Measurements from ENCODE around the gene TNFRSF25. TPM values are rescaled to one million over a fixed set of nuclear protein-coding genes. Genes with fewer than 3 reads are reported as not detected.

TNFRSF25 gene
- polyA plus RNA-seq, 1 experiment: 3.3 TPM

DNA sequence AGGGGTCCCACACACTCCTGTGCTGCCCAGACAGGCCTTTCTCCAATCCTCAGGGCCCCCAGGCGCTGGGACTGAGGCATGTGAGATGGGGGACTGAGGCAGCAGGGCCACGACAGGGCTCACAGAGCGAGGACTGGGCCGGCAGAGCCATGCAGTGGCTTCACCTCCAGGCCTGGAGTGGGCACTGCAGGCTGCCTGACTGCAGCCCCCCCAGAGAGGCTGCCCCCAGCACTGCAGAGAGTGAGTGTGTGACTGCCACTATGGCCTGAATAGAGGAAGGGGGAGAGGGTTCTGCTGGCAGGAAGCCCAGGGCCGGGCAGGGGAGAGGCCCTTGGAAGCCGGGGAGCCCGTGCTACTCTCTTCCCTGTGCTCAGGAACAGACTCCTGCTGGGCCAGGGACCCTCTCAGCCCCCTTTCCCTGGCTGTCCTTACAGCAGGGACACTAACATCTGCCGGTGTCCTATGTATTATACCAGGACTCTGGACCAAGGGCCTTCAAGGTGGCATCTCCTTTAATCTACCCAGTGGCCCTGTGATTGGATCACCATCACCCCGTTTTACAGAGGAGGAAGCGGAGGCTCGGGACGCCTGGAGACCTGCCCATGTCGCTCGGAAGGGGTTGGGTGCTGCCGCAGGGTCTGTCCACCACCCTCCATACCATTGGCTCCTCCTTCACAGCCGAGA, 45.7 kb upstream of the TNFRSF25 start:
- POLR2A ChIA-PET: no interaction called here
- no peaks in the 10 kb centered on the region for H3K36me3 ChIP-seq (ENCODE audit: control insufficient read depth, insufficient read depth, low read length)

DNA sequence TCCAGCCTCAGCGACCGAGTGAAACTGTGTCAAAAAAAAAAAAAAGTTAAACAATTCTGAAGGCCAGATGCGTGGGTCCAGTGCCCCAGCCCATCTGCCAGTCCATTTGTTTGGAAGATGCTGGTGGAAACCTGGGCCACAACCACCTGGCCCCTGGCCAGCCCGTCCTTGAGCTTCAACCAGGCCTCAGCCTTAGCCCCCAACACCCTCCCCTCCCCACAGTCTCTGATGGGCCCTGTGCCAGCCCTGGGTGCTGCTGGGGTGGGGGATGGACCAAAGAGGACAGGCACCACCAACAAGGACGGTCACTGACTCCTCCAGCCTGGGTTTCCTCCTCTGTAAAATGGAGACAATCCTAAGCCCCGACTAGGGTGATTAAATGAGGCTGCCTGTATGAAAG, 45.1 kb upstream of the TNFRSF25 start:
- POLR2A ChIA-PET: no interaction called here
- TF ChIP-seq, protein P1, sequence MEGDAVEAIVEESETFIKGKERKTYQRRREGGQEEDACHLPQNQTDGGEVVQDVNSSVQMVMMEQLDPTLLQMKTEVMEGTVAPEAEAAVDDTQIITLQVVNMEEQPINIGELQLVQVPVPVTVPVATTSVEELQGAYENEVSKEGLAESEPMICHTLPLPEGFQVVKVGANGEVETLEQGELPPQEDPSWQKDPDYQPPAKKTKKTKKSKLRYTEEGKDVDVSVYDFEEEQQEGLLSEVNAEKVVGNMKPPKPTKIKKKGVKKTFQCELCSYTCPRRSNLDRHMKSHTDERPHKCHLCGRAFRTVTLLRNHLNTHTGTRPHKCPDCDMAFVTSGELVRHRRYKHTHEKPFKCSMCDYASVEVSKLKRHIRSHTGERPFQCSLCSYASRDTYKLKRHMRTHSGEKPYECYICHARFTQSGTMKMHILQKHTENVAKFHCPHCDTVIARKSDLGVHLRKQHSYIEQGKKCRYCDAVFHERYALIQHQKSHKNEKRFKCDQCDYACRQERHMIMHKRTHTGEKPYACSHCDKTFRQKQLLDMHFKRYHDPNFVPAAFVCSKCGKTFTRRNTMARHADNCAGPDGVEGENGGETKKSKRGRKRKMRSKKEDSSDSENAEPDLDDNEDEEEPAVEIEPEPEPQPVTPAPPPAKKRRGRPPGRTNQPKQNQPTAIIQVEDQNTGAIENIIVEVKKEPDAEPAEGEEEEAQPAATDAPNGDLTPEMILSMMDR (IDR thresholded peaks at IDR 0.05; ENCODE audit: insufficient read depth, low read depth, low read length): no peak
- CTCF ChIA-PET: no interaction called here
- no peak overlapping the region for H3K4me3 ChIP-seq (ENCODE audit: low read depth, low read length)
- no peaks in the 10 kb centered on the region for H3K27me3 ChIP-seq (ENCODE audit: control insufficient read depth, insufficient read depth, low read length)
- H3K36me3 ChIP-seq (ENCODE audit: control insufficient read depth, insufficient read depth, low read length): no peaks in the 10 kb centered on the region
- DNase-seq (ENCODE audit: low read depth): no peak

More for the DNA sequence above, 45.7 kb upstream of the TNFRSF25 start:
- Histone ChIP-seq H3K4me3 (ENCODE audit: low read depth, low read length) (no peak overlapping the region), H3K27me3 (ENCODE audit: control insufficient read depth, insufficient read depth, low read length) (no peaks in the 10 kb centered on the region)
- CTCF ChIA-PET: interaction anchor here (1.5 kb wide), 1 partner anchor 12 kb away, joined by 6 read pairs; no protein-coding TSS in a partner anchor
- no peak for DNase-seq (ENCODE audit: low read depth)
- TF ChIP-seq, protein P1 (IDR thresholded peaks at IDR 0.05; ENCODE audit: insufficient read depth, low read depth, low read length): no peak

DNA sequence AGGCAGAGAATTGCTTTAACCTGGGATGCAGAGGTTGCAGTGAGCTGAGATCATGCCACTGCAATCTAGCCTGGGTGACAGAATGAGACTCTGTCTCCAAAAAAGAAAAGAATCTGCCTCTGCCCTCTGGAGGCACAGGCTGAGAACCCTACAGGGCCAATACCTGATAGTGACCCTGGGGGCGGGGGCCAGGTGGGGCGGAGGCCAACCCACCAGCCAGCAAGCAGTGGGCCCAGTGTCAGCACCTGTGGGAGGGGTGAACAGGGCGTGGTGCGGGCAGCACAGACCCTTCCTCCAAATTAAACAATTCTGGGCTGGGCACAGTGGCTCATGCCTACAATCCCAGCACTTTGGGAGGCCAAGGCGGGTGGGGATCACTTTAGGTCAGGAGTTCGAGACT, 44.5 kb upstream of the TNFRSF25 start:
- H3K36me3 ChIP-seq (ENCODE audit: control insufficient read depth, insufficient read depth, low read length): no peaks in the 10 kb centered on the region
- no peak for DNase-seq (ENCODE audit: low read depth)
- H3K4me3 ChIP-seq (ENCODE audit: low read depth, low read length): no peak overlapping the region
- TF ChIP-seq, protein P1 (IDR thresholded peaks at IDR 0.05; ENCODE audit: insufficient read depth, low read depth, low read length): no peak
- CTCF ChIA-PET: interaction anchor here (2.0 kb wide), 1 partner anchor 13 kb away, joined by 8 read pairs; no protein-coding TSS in a partner anchor
- H3K27me3 ChIP-seq (ENCODE audit: control insufficient read depth, insufficient read depth, low read length): no peaks in the 10 kb centered on the region
- POLR2A ChIA-PET: no interaction called here

DNA sequence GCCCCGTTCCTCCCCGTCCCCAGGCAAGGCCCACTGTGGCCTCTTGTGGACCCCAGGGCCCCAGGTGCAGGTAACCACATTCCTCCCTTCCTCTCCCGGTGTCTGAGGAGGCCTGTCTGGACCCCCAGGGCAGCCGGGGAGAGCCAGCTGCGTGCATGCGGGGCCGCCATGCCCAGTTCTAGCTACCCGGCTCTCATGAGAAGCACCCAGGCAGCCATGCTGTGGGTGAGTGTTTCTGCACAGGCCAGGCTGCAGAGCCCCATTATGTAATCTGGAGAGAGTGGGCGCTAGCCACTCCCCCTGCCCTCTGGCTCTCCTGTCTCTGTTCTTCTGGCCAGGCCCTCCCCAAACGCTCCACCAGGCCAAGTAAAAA, 43.9 kb upstream of the TNFRSF25 start:
- CTCF ChIA-PET: interaction anchor here (2.0 kb wide), 1 partner anchor 13 kb away, joined by 8 read pairs; no protein-coding TSS in a partner anchor
- Histone ChIP-seq H3K4me3 (ENCODE audit: low read depth, low read length) (no peak overlapping the region), H3K36me3 (ENCODE audit: control insufficient read depth, insufficient read depth, low read length) (no peaks in the 10 kb centered on the region), H3K27me3 (ENCODE audit: control insufficient read depth, insufficient read depth, low read length) (no peaks in the 10 kb centered on the region)
- TF ChIP-seq, protein P1 (IDR thresholded peaks at IDR 0.05; ENCODE audit: insufficient read depth, low read depth, low read length): no peak
- no peak for DNase-seq (ENCODE audit: low read depth)
- POLR2A ChIA-PET: no interaction called here

DNA sequence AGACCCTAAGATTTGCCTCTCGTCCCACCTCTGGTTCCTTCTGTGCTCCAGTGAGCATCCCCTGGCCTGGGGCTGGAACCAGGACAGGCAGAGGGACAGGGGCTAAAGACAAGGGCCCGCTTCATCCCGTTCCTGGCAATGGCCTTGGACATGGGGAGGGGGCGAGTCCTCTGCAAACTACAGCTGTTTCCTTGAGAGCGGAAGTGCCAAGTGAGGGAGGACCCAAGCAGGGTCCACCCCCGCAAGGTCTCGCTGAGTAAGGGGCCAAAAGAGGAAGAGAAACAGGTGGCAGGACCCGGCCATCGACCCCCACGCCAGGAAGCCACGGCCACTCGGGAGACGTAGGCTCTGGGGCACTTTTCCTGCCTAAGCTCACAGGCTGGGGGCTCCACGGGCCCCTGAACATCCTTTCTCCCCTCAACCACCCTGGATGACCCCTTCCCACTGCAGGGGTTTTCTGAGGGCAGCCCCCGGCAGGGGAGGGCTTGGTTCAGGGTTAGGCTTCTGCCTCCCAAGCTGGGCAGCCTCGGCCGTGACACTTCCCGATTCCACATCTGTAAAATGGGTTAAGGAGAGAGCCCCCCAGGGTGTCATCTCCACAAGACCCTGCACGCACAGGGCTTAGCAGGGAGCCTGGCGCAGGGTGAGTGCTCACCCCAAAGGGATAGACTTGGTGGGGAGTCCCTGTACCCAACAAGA, 43.4 kb upstream of the TNFRSF25 start:
- no peak for DNase-seq (ENCODE audit: low read depth)
- TF ChIP-seq, protein P1 (IDR thresholded peaks at IDR 0.05; ENCODE audit: insufficient read depth, low read depth, low read length): no peak
- Histone ChIP-seq H3K4me3 (ENCODE audit: low read depth, low read length) (no peak overlapping the region), H3K27me3 (ENCODE audit: control insufficient read depth, insufficient read depth, low read length) (no peaks in the 10 kb centered on the region), H3K36me3 (ENCODE audit: control insufficient read depth, insufficient read depth, low read length) (no peaks in the 10 kb centered on the region)
- POLR2A ChIA-PET: no interaction called here
- CTCF ChIA-PET: interaction anchor here (0.8 to 2.0 kb wide), 2 partner anchors 14 to 18 kb away, joined by 3 to 8 read pairs; partner anchors contain the start of gene PLEKHG5
